Esophagus squamous epithelium (tissue), 4 donors: ENCODE measurements around the gene HDAC11.

Experiments
- CTCF ChIP-seq, 6 experiments: fragments of 450-650 bp in 4 of 6; fragments of 200-600 bp in 2 of 6; sonication (generic) in 2 of 6; IDR thresholded peaks; one replicate each; pipeline ENCODE4 v1.5.1; 2016 to 2019; ENCODE audit warnings: antibody characterized with exemption in 6 of 6, mild to moderate bottlenecking in 4 of 6, moderate library complexity in 4 of 6
- POLR2A ChIP-seq, 4 donors: fragments of 450-650 bp; IDR thresholded peaks; one replicate each; pipeline ENCODE4 v1.6.1; 2017; ENCODE audit warnings: antibody characterized with exemption in 4 of 4, mild to moderate bottlenecking in 4 of 4, moderate library complexity in 3 of 4

DNA sequence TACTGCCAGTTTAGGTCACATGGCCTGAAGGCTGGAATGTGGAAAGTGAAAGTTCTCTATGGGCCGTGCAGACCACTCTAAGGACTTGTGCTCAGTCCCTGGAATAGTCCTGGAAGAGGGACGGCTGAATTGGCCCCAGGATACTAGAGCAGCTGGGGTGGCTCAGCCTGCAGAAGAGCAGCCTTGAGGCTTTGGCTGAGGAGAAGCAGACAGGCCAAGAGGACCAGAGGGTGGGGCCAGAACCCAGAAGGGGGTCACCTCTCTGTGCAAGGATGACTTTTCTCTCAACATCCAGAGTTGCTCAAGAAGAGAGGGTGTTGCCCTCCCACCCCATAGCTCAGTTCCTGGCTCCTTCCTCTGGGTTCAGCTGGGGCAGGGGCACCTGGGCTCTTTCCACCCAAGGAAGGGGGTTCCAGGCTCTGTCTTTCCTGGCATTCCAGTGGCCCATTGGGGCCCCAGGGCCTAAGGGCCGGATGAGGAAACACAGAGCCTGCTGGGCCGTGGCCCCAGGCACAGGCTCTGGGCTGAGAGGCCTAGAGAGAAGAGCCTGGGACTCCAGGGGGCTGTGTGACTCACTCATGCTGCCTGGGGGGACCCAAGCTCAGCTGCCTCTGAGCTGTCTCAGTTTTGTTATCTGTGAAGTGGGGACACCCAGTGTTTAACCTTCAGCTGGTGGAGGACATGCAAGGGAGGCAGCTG lies 60.3 kb downstream of the HDAC11 start:
- TF ChIP-seq CTCF (IDR thresholded peaks at IDR 0.05) (no peak), POLR2A (IDR thresholded peaks at IDR 0.05) (no peak)
